ENCODE results near the gene UBE2R2.
A peak's percentile ranks its signal among the peaks of the same experiment; 100 is the strongest.

UBE2R2 gene

DNA sequence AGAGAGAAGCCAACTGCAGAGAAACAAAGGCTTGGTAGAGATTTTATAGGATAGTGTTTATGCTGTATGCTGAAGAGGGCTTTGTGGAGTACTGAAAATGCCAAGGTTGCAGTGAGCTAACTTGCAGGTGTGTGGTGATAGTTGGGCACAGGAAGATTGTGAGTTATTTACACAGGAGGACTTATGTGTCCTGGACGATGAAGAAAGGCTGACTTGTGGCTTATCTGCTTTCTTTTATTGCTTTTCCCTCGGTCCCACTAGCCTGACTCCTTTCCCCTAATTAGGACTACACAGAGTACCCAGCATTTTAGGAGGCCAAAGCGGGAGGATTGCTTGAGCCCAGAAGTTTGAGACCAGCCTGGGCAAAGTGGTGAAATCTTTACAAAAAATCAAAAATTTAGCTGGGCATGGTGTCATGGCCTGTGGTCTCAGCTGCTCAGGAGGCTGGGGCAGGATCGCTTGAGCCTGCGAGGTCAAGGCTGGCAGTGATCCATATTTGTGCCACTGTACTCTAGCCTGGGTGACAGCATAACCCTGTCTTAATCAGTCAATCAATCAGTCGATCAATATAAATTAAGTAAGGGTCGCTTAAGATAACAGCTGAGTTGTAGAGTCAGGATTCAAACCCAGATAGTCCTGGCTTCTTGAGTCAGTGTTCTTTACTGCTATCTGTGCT, 61.9 kb downstream of the UBE2R2 start:
- no peak for FAIRE-seq
- no peak for DNase-seq (ENCODE audit: insufficient read length, low spot score)

DNA sequence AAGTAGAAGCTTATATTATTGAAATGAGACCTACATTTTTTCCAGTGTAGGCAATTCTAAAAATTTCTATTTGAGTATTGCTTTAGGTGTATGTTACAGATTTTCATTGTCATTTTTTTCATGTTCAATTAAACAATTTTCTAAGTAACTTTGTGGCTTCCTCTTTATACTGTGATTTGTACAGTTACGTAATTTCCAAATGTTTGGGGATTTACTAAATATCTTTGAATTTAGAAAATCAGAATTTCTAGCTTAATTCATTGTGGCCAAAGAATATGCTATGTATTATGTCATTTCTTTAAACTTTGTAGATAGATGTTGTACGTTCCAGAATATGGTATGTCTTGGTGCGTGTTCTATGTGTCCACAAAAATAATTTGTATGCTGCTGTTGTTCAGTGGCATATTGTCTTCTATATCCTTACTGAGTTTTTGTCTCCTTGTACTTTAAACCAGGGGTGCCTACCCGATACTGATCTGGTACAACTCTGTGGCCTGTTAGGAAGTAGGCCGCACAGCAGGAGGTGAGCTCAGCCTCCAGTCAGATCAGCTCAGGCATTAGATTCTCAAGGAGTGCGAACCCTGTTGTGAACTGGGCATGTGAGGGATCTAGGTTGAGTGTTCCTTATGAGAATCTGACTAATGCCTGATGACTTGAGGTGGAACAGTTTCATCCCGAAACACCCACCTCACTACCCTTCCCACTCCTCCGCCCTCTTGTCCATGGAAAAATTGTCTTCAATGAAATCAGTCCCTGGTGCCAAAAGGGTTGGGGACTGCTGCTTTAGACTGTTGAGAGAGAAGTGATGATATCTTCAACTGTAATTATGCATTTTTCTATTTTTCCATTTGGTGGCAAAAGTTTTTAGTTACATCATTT, 63.5 kb downstream of the UBE2R2 start:
- no peak for DNase-seq (ENCODE audit: insufficient read length, low spot score)

DNA sequence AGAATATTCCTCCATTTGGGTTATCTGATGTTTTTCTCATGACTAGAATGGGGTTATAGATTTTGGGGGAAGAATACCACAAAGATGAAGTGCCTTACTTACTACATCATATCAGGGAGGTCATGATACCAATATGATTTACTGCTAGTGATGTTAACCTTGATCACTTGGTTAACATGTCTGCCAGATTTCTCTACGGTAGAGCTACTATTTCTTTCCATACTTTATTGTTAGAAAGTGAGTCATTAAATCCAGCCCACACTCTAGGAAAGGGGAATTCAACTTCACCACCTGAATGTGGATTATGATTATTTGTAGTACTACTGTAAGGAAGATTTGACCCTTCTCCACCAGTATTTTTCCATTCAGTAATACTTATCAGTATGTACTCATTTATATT, 64.7 kb downstream of the UBE2R2 start:
- no peak for FAIRE-seq
- no peak for DNase-seq (ENCODE audit: insufficient read length, low spot score)

More for the DNA sequence above, 63.5 kb downstream of the UBE2R2 start:
- FAIRE-seq: no peak

DNA sequence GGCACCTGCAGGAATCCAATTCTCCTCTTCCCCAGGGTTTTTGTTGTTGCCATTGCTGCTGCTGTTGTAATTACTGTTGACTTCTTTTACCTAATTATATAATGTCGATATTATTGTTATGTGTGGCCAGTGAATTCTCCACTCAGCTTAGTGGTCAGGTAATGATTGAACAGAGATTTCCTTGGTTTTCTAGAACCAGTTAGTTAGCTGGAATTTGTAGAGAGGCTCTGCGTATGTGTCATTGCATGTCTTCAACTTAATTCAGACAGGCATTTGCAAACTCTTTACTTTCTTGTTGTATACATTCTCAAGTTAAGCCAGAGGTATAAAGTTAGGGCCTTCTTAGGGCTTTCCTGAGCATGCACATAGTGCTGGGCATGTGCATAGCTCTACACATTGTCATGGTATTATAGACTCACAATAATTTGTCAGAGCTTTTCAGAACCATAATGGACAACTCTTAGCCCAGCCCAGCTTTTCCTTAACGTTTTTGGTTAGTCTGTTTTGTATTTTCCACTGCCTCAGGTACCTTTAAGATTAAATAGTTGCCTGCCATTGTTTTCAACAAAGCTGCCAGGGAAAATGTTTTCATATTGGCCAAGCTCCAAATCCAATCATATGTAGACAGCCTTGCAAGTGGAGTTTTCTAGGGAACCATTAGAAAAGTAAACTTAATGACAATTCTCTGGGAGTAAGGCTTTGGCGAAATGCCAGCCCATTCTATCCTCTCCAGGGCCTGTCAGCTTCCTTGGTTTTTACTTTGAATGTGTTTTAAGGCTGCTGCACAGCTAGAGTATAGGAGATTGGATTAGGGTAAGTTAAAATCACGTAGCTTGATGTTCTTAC, 68.1 kb downstream of the UBE2R2 start:
- DNase-seq (ENCODE audit: insufficient read length, low spot score) (no peak), FAIRE-seq (no peak)

DNA sequence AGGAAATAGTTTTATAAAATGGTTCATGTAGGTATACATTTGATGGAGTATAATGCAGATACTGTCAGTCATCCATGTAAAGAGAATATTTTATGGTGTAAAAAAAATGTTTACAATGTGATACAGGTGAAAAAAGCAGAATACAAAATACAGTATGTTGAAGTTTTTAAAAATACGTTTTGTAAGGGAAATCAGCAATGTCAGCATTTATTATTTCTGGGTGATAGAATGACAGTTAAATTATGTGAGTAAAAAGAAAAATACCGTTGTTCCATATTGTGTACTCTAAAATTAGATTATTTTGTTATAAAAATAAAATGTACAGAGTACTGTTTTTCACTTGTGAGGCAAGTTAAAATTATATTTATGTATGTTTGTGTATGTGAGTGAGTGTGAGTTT, 69.0 kb downstream of the UBE2R2 start:
- DNase-seq (ENCODE audit: insufficient read length, low spot score) (no peak), FAIRE-seq (no peak)

DNA sequence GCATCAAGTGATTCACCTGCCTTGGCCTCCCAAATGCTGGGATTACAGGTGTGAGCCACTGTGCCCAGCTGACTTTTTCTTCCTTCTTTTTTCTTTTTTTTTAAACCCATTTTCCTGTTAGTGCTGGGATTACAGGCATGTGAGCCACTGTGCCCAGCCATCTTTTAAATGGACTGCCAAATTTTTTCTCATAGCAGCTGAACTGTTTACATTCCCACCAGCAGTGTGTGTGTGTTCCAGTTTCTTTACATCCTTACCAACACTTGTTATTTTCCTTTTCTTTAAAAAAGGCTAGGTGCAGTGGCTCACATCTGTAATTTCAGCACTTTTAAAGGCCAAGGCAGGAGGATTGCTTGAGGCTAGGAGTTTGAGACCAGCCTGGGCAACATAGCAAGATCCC, 76.9 kb downstream of the UBE2R2 start:
- FAIRE-seq: no peak

DNA sequence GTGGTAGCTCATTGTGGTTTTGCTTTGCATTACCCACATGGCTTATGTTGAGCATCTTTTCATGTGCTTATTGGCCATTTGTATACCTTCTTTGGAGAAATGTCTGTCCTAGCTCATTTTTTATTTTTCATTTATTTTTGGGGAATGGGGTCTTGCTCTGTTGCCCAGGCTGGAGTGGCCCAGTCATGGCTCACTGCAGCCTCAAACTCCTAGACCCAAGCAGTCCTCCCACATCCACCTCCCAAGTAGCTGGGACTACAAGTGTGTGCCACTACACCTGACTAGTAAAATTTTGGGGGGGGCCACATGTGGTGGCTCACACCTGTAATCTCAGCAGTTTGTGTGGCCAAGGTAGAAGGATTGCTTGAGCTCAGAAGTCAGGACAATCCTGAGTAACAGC, 77.4 kb downstream of the UBE2R2 start:
- FAIRE-seq (no peak), DNase-seq (ENCODE audit: insufficient read length, low spot score) (no peak)

More for the DNA sequence above, 76.9 kb downstream of the UBE2R2 start:
- DNase-seq (ENCODE audit: insufficient read length, low spot score): no peak

DNA sequence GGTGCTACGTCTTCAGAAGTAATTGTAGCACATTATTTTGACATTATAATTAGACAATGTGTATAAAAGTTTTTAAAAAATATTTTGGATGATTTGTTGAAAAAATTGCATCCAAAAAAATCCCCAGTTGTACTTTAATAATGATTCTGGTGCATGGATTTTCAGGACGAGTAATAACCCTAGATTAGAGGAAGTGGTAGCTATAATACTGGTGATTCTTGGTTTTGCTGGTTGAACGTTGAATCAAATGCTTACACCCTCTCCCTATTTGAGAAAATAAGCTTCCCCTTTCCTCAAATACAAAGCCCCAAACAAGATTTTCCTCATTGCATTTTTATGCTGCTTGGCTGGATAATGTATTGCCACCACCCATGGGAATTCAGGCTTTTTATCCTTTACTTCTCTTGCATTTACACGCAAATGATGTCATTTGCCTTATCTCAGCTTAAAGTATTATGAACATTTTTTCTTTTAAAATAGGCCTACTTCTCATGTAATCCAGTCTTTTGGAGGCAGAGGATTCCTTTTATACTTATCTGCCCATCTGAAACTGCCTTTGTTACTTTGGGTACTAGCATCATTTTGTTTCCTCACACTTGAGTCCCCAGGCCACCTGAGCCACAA, 86.3 kb downstream of the UBE2R2 start:
- FAIRE-seq (no peak), DNase-seq (ENCODE audit: insufficient read length, low spot score) (no peak)

DNA sequence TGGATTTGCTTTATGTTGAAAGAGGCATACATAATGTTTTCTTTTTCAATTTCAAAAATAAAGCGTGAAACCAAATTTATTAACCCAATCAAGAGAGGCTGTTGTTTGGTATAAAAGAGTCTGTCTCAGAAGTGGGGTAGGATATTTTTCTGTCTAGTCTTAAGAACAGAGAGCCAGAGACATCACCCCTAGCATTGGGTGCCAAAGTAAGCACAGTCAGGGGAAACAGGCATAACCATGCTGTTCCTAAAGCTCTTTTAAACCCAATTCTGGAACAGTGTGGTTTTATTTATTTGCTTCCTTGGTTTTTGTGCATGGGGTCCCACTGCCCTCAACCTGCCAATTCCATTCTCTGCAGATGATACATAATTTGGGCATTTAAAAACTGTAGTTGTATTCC, 88.2 kb downstream of the UBE2R2 start:
- FAIRE-seq (no peak), DNase-seq (ENCODE audit: insufficient read length, low spot score) (no peak)

DNA sequence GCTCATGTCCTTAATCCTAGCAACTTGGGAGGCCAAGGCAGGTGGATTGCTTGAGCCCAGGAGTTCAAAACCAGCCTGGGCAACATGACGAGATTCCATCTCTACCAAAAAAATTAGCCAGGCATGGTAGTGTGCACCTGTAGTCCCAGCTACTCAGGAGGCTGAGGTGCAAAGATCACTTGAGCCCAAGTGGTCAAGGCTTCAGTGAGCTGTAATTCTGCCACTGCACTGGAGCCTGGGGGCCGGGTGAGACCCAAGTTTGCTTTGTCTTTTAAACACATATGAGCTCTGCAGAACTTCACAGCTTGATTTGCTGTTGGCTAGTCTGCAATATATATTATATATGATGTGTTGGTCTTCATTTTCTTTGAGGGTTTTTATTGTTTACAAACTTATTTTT, 89.8 kb downstream of the UBE2R2 start:
- FAIRE-seq (no peak), DNase-seq (ENCODE audit: insufficient read length, low spot score) (no peak)

DNA sequence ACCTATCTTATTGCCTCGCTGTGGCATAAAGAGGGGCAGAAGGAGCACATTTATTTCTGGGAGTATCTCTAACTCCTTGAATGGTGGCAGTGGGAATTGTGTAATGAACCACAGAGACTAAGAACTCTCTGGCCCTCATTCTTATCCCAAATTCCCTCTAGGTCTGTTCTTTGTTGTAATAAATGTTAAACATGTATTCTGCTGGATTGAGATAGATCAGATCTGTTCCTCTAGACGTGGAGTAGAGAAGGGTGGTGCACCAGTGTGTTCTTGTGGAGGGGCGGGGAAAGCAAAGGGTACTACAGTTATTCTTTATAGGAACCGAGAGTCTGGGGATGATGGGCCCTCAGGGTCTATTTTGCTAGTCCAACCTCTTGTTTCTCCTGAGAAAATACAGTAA, 90.4 kb downstream of the UBE2R2 start:
- no peak for FAIRE-seq
- no peak for DNase-seq (ENCODE audit: insufficient read length, low spot score)

DNA sequence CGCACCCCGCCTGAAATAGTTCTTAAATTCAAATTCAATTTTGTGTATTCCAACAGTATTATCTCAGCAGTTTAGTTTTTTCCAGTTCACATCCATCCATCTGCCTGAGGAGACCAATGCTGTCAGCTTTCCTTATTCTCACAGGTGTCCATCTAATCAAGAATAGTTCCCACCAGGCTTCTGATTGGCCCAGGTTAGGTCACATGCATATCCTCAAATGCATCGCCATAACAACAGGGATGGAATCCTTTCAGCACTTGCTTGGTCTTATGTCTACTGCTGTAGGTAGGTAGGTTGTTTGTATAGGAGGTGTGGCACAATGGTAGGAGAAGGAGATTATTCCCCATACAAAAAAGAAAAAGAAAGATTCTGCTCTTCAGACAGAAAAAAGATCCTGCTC, 91.2 kb downstream of the UBE2R2 start:
- FAIRE-seq (no peak), DNase-seq (ENCODE audit: insufficient read length, low spot score) (no peak)

DNA sequence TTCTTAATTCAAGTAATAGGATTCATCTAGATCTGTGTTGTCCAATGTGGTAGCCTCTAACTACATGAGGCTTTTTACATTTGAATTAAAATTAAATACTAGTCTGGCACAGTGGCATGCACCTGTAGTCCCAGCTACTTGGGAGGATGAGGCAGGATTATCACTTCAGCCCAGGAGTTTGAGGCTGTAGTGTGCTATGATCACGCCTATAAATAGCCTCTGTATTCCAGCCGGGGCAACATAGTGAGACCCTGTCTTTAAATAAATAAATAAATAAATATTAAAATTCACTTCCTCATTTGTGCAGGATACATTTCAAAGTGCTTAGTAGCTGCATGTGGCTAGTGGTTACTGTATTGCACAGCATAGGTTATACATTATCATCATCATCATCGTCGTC, 91.8 kb downstream of the UBE2R2 start:
- FAIRE-seq (no peak), DNase-seq (ENCODE audit: insufficient read length, low spot score) (no peak)

DNA sequence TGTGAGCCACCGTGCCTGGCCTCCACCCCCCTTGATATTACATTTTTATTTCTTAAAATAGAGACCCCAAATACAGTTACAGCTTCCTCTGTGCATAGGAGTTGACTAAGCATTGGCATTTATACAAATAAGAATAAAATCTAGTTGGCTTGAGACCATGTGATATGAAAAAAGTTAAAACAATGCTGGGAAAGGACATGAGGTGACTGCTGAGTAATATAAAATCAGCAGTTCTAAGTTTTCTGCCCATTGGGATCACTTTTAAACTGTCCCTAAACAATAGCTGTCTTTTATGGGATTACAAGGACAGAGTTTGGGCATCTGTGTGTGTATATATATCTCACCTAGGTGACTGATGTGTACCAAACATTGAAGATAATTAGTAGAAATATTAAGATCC, 96.6 kb downstream of the UBE2R2 start:
- FAIRE-seq: no peak
- DNase-seq (ENCODE audit: insufficient read length, low spot score): no peak

DNA sequence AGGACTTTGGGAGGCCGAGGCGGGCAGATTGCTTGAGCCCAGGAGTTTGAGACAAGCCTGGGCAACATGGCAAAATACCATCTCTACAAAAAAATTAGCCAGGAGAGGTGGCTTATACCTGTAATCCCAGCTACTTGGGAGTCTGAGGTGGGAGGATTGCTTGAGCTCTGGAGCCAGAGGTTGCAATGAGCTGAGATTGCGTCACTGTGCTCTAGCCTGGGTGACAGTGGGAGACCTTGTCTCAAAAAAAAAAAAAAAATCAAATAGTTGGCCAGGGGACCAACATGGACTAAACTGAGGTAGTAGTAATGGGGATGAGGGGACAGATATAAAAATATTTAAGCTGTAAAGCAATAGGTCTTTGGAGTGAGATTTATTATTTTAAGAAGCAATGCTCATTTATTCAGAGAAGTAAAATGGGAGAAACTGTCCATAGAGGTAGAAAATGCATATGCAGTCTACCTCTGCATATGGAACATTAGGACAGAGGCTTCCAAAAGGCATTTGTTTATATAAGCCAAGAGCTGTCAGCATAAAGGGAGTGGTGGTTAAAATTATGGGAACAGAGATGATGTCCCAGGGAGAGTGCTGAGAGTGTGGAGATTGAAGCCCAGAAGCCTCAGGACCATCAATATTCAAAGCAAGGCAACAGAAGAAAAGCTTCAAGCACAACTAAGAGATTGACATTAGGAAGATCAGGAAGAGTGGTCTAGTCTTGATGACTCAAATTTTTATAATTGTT, 98.1 kb downstream of the UBE2R2 start:
- no peak for FAIRE-seq
- no peak for DNase-seq (ENCODE audit: insufficient read length, low spot score)

DNA sequence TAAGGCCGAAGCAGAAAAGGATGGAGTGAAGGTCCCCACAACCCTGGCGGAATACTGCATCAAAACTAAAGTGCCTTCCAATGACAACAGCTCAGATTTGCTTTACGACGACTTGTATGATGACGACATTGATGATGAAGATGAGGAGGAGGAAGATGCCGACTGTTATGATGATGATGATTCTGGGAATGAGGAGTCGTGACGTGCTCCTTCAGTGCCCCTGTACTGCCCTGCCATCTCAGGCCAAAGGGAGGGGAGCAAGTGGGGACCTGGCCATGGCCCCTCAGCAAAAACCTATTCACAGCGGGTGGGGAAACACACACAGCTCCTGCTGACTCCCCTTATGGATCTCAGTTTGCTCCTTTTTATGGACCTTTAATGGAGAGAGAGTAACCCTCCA, 100.1 kb downstream of the UBE2R2 start:
- no peak for FAIRE-seq
- no peak for DNase-seq (ENCODE audit: insufficient read length, low spot score)

DNA sequence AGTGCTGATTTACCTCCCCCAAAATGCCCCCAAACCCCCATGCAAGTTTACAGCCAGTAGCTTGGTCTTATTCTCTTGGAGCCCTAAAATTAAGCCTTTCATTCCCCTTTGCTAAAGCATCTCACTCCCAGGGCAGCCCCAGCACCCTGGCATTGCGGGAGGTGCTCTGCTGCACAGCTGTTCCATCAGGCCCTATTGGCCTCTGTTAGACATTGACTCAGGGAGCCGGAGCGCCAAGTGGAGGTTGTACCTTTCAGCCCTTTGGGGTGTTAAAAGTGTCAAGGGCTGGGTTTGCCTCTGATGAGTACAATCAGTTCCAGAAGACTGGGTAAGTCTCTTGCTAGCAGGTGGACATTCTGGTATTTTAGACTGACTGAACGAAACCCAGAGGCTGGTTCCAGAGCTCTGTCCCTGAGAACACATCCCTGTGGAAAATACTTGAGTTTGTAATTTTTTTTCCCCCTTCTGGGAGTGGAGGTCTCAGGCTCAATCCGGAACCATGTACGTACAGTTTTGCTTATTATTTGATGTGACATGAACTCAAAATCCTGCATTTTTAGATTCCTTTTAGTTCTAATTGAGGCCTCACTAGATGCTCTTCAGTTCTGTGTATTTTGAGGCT, 102.4 kb downstream of the UBE2R2 start:
- FAIRE-seq (no peak), DNase-seq (ENCODE audit: insufficient read length, low spot score) (no peak)

DNA sequence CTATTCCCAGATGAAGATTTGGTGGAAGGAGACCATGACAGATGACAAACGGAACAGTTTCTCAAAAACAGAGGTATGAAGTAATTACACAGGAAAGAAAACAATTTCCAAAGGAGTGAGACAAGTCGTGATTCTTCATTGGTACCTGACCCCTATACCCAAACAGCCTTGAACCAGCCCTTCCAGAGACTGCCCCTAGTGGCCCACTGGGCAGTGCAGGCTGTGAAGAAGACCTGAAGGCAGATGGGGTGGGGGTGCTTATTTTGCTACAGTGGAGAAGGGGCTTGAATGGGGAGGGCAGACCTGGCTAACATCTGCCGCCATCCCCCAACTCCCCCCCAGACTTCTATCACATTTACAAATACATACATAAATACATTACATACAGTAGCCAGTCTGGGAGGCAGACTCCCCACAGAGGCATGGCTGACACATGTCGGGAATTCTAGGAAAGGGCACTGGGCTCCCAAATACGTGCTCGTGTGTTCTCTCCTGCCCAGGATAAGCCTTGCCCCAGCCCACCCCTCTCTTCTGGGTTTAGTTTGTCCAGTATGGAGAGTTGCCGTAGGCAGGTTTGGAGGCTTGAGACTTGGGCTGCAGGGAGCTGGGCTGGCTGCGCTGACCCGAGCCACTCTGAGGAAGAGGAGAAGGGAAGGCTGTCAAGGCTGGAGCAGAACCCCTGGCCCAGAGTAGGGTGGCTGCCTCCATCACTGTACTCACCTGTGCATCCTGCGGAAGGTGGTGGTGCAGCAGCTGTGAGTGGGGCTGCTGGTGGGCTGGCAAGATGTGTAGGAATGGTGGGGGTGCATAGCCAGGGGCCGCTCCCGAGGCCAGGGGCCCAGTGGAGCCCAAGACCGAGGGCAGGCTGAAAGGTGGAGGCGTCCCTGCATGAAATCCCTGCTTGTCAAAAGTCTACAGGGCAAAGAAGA, 105.3 kb downstream of the UBE2R2 start:
- FAIRE-seq (no peak), DNase-seq (ENCODE audit: insufficient read length, low spot score) (peak; percentile 30)

DNA sequence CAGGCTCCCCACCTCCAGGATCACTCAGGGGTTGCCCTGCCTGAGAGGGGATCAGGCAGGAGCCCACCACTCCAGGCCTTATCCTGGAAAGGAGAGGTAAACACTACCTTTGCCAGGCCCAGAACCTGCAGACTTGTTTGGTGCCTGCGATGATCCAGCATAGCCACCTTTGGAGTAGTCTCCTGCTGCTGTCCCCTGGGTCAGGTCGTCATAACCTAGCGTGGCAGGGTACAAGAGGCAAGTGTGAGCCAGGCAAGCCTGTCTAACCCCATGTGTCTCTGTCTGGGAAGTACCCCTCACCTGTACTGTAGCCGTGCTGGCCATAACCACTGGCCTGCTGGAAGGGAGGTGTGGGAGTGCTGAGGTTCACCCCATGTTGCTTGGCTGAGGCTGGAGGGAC, 106.1 kb downstream of the UBE2R2 start:
- no peak for DNase-seq (ENCODE audit: insufficient read length, low spot score)
- no peak for FAIRE-seq

Data from GM19239 (cell line).